Effector CD8-positive, alpha-beta T cell (primary cell): ENCODE data around the gene SSR2.
"Not testable (repeated sequence)": the region's sequence is repeated elsewhere in the genome, so short reads cannot be mapped to it uniquely, and the experiment has no call there.

Source experiments
- DNase-seq: peaks from one replicate; lab custom pipeline; 2025; lab: John Stamatoyannopoulos, UW

Gene SSR2

GRCh38 chr1:156048663-156049258, 28.0 kb upstream of the SSR2 start:
- DNase-seq, result no peak

DNA sequence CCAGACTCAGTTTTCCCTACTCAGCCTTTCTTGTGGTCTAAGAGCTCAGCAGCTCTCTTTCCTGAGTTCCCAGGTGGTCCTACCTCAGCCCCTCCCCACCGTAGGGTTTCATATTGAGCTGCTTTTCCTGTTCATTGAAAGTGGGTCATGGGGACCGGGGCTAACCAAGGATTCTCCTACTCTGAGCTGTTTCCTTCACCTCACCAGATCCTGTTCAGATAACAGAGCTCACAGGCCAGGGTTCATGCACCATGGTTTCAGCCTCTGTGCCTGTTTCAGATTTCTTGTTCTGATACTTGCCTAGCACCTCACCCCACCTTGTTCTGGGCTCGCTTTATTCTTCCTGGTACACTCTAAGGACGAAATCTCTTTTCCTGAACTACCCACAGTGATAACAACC, 24.3 kb upstream of the SSR2 start:
- no peak for DNase-seq

GRCh38 chr1:156042828-156043227, 22.1 kb upstream of the SSR2 start:
- no peak for DNase-seq

GRCh38 chr1:156034991-156035390, 14.2 kb upstream of the SSR2 start:
- DNase-seq, result not testable (repeated sequence)

GRCh38 chr1:156033011-156033410, 12.3 kb upstream of the SSR2 start:
- DNase-seq, result no peak

GRCh38 chr1:156026588-156026987, 5.8 kb upstream of the SSR2 start:
- DNase-seq, result no peak

DNA sequence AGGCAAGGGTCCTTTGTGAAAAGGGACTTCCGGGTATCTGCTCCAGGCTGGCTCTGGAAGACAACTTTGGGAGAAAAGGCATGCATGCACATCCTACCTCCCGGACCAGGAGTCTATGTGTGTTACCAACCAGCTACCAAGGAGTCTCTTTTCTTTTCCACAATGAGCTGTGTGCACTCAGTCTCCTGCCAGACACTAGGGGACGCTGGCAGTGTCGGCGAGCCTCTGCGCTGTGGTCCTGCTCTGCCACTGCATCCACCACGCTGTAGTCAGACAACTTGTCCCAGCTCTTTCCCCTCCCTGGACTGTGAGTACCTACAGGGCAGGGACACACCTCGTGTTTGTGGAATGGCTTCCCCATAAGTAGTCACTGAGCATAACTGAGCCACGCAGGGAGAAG, 5.1 kb upstream of the SSR2 start:
- DNase-seq, result no peak

DNA sequence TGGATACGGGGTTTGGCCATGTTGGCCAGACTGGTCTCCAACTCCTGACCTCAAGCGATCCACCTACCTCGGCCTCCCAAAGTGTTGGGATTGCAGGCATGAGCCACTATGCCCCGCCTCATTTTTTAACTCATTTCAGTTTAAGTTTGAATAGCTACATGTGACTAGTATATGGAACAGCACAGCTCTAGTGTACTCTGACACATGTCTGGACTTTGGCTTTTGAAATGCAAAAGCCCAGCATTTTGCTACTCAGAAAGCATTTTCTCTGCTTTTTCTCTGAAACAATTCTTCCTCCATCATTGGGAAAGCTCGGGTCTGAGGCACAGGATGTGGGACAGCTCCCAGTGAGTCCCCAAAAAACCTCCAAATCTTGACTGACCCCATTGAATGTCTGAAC, 4.0 kb upstream of the SSR2 start:
- no peak for DNase-seq

DNA sequence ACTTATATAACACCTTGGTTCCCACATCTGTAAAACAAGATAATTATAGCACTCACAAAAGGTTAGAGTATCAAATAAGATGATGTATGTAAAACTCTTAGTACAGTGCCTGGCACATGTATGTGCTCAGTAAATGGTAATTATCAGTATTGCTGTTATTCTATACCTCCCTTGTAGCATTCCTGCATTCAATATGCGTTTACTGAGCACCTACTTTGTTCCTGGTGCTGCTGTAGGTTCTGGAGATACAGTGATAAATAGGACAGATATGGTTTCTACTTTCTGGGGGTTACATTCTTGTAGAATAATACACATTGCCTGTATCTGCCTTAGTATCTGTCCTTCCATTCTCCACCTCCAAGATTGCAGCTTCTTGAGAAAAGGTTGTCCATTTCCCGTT, 1.2 kb upstream of the SSR2 start:
- no peak for DNase-seq

GRCh38 chr1:156021093-156021428, 310 bp upstream of the SSR2 start:
- DNase-seq, result no peak

DNA sequence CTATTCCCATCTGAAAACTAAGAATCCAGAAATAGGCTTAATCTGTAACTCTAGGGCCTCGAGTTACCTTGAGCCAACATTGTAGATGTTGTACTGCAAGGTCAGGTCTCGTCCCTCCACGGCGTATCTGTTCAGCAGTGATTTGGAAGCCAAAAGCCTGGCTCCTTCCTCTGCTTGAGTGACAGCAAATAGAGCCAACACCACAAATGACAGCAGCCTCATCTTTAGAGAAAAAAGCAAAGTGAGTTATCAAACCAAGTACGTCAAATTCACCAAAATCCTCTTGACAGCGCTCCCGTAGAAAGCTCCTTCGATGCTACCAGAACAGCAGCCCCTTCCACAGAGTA, 832 bp downstream of the SSR2 start:
- no peak for DNase-seq

DNA sequence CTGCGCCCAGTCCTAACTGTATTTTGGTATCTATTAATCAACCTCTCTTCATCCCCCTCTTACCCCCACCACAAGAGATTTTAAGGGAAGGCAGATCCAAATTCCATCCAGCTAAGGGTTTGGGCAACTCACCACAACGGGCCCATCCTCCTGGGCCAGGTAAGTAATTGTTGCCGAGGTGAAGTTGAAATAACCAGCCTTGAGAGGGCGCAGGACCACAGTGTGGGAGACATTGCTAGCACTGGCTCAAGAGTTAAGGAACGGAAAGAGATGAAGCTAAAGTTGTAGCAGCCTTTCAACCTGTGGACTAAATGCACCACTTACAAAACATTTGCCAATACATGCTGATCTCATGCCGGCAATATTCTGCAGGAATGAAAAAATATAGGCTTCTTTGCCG, 5.9 kb downstream of the SSR2 start:
- no peak for DNase-seq

GRCh38 chr1:156012051-156012817, 8.5 kb downstream of the SSR2 start:
- DNase-seq, result no peak

- no peak for DNase-seq
These were observed 11.3 kb downstream of the SSR2 start for GRCh38 chr1:156009404-156009803.

- no peak for DNase-seq
These were observed 13.9 kb downstream of the SSR2 start for GRCh38 chr1:156006666-156007376.

DNA sequence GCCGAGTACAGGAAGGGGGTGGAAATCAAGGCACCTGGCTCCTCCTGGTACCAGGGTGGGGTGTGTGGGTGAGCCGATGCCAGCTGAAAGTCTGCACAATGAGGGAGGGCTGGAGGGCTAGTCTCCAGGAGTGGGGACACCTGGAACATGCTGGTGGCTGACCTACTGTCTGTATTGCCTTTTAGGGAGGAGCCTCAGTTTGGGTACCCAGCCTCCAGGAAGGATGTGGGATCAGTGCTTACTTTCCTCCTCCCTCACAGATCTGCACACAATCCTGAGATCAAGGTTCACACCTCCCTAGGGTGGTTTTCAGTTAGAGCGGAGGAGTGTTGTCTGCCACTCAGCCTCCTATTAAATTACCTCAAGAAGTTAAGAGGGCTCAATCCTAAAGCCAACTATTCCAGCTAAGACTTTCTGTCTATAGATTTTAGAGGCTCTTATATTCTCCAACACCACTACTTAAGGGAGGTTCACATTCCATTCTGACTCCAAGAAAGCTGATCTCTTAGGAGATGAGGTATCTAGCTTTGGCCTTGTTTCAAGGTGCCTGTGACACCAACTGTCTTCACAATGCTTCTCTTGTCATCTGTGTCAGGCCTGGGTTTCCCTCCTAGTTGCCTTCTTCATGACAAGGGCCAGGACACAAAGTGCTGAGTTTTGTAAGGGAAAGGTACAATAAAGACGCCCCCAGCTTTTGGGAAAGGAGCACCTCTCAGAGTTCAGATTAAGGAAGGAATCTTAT, 15.7 kb downstream of the SSR2 start:
- no peak for DNase-seq

GRCh38 chr1:156003923-156004188, 16.9 kb downstream of the SSR2 start:
- no peak for DNase-seq

DNA sequence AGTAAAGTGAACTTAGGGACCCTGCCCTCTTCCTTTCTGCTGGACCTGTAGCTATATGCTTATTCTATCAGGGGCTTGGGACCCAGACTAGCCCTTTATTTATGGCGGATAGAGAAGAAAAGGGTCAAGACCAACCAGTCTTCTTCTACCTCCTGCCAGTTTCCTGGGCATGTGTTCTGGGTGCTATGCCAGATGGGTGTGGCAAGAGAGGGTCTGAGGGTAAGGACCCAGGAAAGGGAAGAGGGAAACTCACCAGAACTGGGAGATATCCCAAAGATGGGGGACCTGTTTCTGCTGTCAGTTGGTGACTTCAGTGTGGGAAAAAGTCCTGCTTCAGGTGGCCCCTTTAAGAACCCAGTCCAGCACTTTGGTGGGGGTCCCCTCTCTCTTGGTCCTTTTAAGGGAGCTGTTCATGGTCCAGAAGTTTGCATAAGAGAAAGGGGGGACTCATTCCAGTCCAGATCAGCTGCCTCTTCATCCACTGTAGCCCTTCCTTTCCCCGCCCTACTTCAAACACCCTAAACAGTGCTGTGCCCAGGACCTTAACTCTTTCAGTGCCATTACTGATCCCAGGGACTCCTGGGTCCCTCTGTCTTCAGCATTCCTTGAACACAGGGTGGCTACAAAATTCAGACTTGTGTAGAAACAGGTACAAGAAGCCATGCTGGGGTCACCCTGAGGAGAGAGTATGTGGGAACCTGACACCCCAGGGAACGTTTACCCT, 18.4 kb downstream of the SSR2 start:
- no peak for DNase-seq

DNA sequence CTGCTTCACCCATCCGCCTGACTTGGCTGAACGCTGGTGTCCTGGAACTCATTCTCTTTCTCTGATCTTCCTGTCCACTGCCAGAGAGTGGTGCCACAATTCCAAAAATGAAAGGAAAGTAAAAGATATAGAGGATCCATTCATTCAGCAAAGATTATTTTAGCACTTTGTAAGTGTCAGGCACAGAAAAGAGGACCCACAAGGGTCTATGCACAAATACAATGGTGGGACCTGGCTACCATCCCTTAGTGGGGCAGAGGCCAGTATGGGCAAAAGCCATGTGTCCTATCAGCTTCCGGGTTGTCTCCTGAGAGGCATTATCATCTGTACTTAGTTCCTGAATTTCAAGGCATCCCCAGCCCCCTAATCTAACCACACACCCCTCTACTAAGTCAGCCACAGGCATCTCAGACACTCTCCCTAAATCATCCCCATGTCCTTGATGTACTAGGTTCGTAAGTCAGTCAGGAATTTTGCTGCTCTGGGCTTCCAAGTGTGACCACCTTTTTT, 19.0 kb downstream of the SSR2 start:
- DNase-seq, result no peak

GRCh38 chr1:156001021-156001661, 19.6 kb downstream of the SSR2 start:
- DNase-seq, result no peak

GRCh38 chr1:155999964-156000363, 20.8 kb downstream of the SSR2 start:
- DNase-seq, result no peak

DNA sequence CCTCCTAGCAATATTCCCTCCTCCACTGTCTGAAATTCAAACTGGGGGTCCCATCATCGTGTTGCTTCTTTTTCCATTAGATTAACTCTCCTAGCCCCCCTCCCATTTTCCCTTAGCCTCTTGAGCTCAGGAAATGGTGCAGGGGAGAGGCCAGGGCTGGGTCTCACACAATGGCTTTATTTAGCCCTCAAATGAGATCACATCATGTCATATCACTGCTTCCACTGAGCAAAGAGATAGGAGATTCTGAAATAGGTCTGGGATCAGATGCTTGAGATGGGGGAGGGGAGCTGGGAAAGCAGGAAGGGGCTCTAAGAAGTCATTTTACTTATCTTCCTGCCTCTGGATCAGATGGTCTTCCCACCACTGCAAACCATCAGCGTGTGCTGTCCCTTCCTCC, 24.6 kb downstream of the SSR2 start:
- no peak for DNase-seq
